H9 (cell line): Measurements from ENCODE around the gene ATP8B4. TPM values are rescaled to one million over a fixed set of nuclear protein-coding genes. Genes with fewer than 3 reads are reported as not detected.

Source experiments
- DNase-seq: peaks from one replicate; pipeline ENCODE4 v3.0.0-alpha.2; 2017
- H2AFZ ChIP-seq: one replicate; pipeline ENCODE4 v1.6.1; 2013; ENCODE audit warnings: mild to moderate bottlenecking, low read length, control low read depth, moderate library complexity
- H2AK5ac ChIP-seq: 2 replicates; pipeline ENCODE4 v1.6.1; 2013; ENCODE audit warnings: low read length, control low read depth, mixed read lengths; ENCODE audit not compliant: insufficient read length
- H2BK120ac ChIP-seq: one replicate; pipeline ENCODE4 v1.6.1; 2013; ENCODE audit warnings: low read depth, mild to moderate bottlenecking, low read length, control low read depth, inconsistent platforms; ENCODE audit not compliant: poor library complexity, severe bottlenecking
- H2BK12ac ChIP-seq: 2 replicates; pipeline ENCODE4 v1.6.1; 2013; ENCODE audit warnings: low read length, control low read depth, mixed read lengths, low read depth; ENCODE audit not compliant: insufficient read length
- H2BK15ac ChIP-seq: 2 replicates; pipeline ENCODE4 v1.6.1; 2013; ENCODE audit warnings: low read depth, low read length, control low read depth
- H2BK20ac ChIP-seq: one replicate; pipeline ENCODE4 v1.6.1; 2013; ENCODE audit warnings: low read depth, mild to moderate bottlenecking, low read length, control low read depth, inconsistent platforms; ENCODE audit not compliant: poor library complexity, severe bottlenecking
- H2BK5ac ChIP-seq: 2 replicates; pipeline ENCODE4 v1.6.1; 2013; ENCODE audit warnings: low read length, control low read depth, mixed read lengths; ENCODE audit not compliant: insufficient read length
- H3K14ac ChIP-seq: 2 replicates; pipeline ENCODE4 v1.6.1; 2013; ENCODE audit warnings: low read length, control low read depth; ENCODE audit not compliant: insufficient read depth
- H3K18ac ChIP-seq: 2 replicates; pipeline ENCODE4 v1.6.1; 2013; ENCODE audit warnings: low read depth, mild to moderate bottlenecking, mixed read lengths, low read length, control low read depth; ENCODE audit not compliant: insufficient read length
- H3K23ac ChIP-seq: 2 replicates; pipeline ENCODE4 v1.6.1; 2013; ENCODE audit warnings: low read length, control low read depth, mixed read lengths, low read depth; ENCODE audit not compliant: insufficient read length
- H3K23me2 ChIP-seq: 2 replicates; pipeline ENCODE4 v1.6.1; 2013; ENCODE audit warnings: low read depth, mild to moderate bottlenecking, mixed read lengths, low read length, control low read depth; ENCODE audit not compliant: insufficient read length, poor library complexity, severe bottlenecking
- H3K27ac ChIP-seq: 2 replicates; pipeline ENCODE4 v1.5.1; 2013; ENCODE audit warnings: low read length, control low read depth, mixed read lengths, low read depth; ENCODE audit not compliant: insufficient read length
- H3K27me3 ChIP-seq: 2 replicates; pipeline ENCODE4 v1.6.1; 2013; ENCODE audit warnings: low read length, control low read depth, inconsistent platforms; ENCODE audit not compliant: insufficient read depth
- H3K4ac ChIP-seq: 2 replicates; pipeline ENCODE4 v1.6.1; 2013; ENCODE audit warnings: low read depth, mild to moderate bottlenecking, control low read depth, inconsistent platforms, low read length, moderate library complexity
- H3K4me1 ChIP-seq: 2 replicates; pipeline ENCODE4 v1.6.1; 2013; ENCODE audit warnings: low read length, control low read depth, inconsistent platforms; ENCODE audit not compliant: insufficient read depth
- H3K4me2 ChIP-seq: 2 replicates; pipeline ENCODE4 v1.6.1; 2013; ENCODE audit warnings: low read length, control low read depth, mixed read lengths; ENCODE audit not compliant: insufficient read length, insufficient read depth
- H3K56ac ChIP-seq: 2 replicates; pipeline ENCODE4 v1.6.1; 2013; ENCODE audit warnings: low read depth, mild to moderate bottlenecking, mixed read lengths, low read length, control low read depth; ENCODE audit not compliant: insufficient read length
- H3K79me1 ChIP-seq: 2 replicates; pipeline ENCODE4 v1.6.1; 2013; ENCODE audit warnings: low read depth, mild to moderate bottlenecking, moderate library complexity, low read length, control low read depth, inconsistent platforms; ENCODE audit not compliant: insufficient read depth, poor library complexity, severe bottlenecking
- H3K79me2 ChIP-seq: 2 replicates; pipeline ENCODE4 v1.6.1; 2013; ENCODE audit warnings: low read length, control low read depth, inconsistent platforms; ENCODE audit not compliant: insufficient read depth
- H3K9ac ChIP-seq: 2 replicates; pipeline ENCODE4 v1.6.1; 2013; ENCODE audit warnings: low read length, control low read depth, mixed read lengths; ENCODE audit not compliant: insufficient read length; ENCODE audit errors: extremely low read depth
- H3K9me3 ChIP-seq: one replicate; pipeline ENCODE4 v1.6.1; 2013; ENCODE audit warnings: low read depth, low read length, inconsistent platforms; ENCODE audit not compliant: control insufficient read depth
- H3T11ph ChIP-seq: one replicate; pipeline ENCODE4 v1.6.1; 2013; ENCODE audit warnings: mild to moderate bottlenecking, low read length, control low read depth, inconsistent platforms
- H4K20me1 ChIP-seq: one replicate; pipeline ENCODE4 v1.6.1; 2013; ENCODE audit not compliant: control insufficient read depth, insufficient read length, insufficient read depth
- H4K5ac ChIP-seq: 2 replicates; pipeline ENCODE4 v1.6.1; 2013; ENCODE audit warnings: low read depth, mild to moderate bottlenecking, mixed read lengths, low read length, control low read depth; ENCODE audit not compliant: insufficient read length
- H4K8ac ChIP-seq: replicated peaks from 2 replicates; pipeline ENCODE4 v1.6.1; 2013; ENCODE audit warnings: low read length, control low read depth, mixed read lengths, low read depth; ENCODE audit not compliant: insufficient read length
- H4K91ac ChIP-seq: 2 replicates; pipeline ENCODE4 v1.6.1; 2013; ENCODE audit warnings: low read depth, mild to moderate bottlenecking, moderate library complexity, mixed read lengths, low read length, control low read depth; ENCODE audit not compliant: insufficient read length
- H3K27ac Mint-ChIP-seq, 3 experiments: 2 replicates in 2 of 3; 3 replicates in 1 of 3; pipeline ENCODE4 v1.8.0; 2020 to 2021; ENCODE audit warnings: mixed read lengths in 3 of 3, mild to moderate bottlenecking in 1 of 3, moderate library complexity in 1 of 3
- H3K27me3 Mint-ChIP-seq: 2 replicates; pipeline ENCODE4 v1.8.0; 2021; ENCODE audit warnings: low read depth, mild to moderate bottlenecking, moderate library complexity, mixed read lengths
- H3K36me3 Mint-ChIP-seq, 3 experiments: 2 replicates in 2 of 3; 3 replicates in 1 of 3; pipeline ENCODE4 v1.8.0; 2020 to 2021; ENCODE audit warnings: low read depth in 3 of 3, mixed read lengths in 3 of 3; ENCODE audit not compliant: insufficient read depth in 1 of 3
- H3K4me1 Mint-ChIP-seq, 2 experiments: 2 replicates each; pipeline ENCODE4 v1.8.0; 2020; ENCODE audit warnings: mixed read lengths in 2 of 2
- H3K4me3 Mint-ChIP-seq, 2 experiments: 2 replicates in 1 of 2; 3 replicates in 1 of 2; pipeline ENCODE4 v1.8.0; 2020 to 2021; ENCODE audit warnings: mild to moderate bottlenecking in 2 of 2, mixed read lengths in 2 of 2, moderate library complexity in 1 of 2
- H3K9me3 Mint-ChIP-seq, 2 experiments: 2 replicates in 1 of 2; 3 replicates in 1 of 2; pipeline ENCODE4 v1.8.0; 2020; ENCODE audit warnings: mild to moderate bottlenecking in 2 of 2, mixed read lengths in 2 of 2, moderate library complexity in 1 of 2
- total RNA-seq: library from RNA; stranded (reverse); gene quantifications from 2 replicates; pipeline ENCODE4 v1.2.1, GENCODE V29; 2021
- TF ChIP-seq, protein P1 (sequence below): fragments of 200-600 bp; sonication (generic); conservative IDR thresholded peaks from 3 replicates; pipeline ENCODE4 v1.8.0; 2021; ENCODE audit warnings: antibody characterized with exemption, mild to moderate bottlenecking

Gene ATP8B4
- total RNA-seq, 1 experiment from 2014 or later: 0.52 TPM

DNA sequence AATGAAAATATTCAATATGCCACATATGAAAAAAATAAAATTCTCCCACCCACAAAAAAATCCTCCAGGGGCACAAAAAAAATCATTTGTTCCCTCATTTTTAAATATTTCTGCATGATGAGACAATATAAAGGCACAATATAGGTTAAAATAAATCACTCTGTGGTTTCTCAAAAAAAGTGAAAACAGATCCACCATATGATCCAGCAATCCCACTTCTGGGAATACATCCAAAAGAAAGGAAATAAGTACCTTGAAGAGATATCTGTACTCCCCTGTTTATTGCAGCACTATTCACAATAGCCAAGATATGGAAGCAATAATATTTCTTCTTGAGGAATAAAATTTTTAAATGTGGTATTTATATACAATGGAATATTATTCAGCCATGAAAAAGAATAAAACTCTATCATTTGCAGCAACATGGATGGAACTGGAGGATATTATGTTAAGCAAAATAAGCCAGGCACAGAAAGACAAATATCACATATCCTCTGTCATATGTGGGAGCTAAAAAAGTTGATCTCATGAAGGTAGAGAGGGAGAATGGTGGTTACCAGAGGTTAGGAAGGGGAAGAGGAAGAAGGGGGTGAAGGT is 1.5 kb downstream of the ATP8B4 start:
- Histone ChIP-seq H2AFZ (no peak overlapping the region), H3K4me2 (no peak overlapping the region), H2BK5ac (no peak overlapping the region), H3K9ac (no peak overlapping the region), H2BK12ac (no peak overlapping the region), H3K79me2 (no peaks in the 10 kb centered on the region), H4K91ac (no peak overlapping the region), H3T11ph (no peak overlapping the region), H3K18ac (no peak overlapping the region), H4K20me1 (no peaks in the 10 kb centered on the region), H3K14ac (no peak overlapping the region), H3K23ac (no peak overlapping the region), H4K5ac (no peak overlapping the region), H2BK20ac (no peak overlapping the region), H3K4ac (no peak overlapping the region), H3K56ac (no peak overlapping the region), H3K23me2 (no peaks in the 10 kb centered on the region), H3K79me1 (no peaks in the 10 kb centered on the region), H4K8ac (no peak overlapping the region), H2BK120ac (no peak overlapping the region), H2AK5ac (no peak overlapping the region), H3K27me3 (no peaks in the 10 kb centered on the region), H3K9me3 (no peaks in the 10 kb centered on the region), H3K27ac (no peak overlapping the region), H3K4me1 (no peaks in the 10 kb centered on the region), H2BK15ac (no peak overlapping the region)
- Mint-ChIP-seq H3K27me3 (no peaks in the 10 kb centered on the region), H3K36me3 (no peaks in the 10 kb centered on the region), H3K9me3 (peaks cover 0 to 8% of the 10 kb centered on the region in 2 experiments; a peak in 1 of 5 replicates), H3K4me1 (peaks cover 10 to 19% of the 10 kb centered on the region in 2 experiments), H3K4me3 (no peak overlapping the region), H3K27ac (peak overlapping the region in 1 of 3 experiments; percentile 28; a peak in 1 of 7 replicates)
- DNase-seq: no peak
- TF ChIP-seq, protein P1, sequence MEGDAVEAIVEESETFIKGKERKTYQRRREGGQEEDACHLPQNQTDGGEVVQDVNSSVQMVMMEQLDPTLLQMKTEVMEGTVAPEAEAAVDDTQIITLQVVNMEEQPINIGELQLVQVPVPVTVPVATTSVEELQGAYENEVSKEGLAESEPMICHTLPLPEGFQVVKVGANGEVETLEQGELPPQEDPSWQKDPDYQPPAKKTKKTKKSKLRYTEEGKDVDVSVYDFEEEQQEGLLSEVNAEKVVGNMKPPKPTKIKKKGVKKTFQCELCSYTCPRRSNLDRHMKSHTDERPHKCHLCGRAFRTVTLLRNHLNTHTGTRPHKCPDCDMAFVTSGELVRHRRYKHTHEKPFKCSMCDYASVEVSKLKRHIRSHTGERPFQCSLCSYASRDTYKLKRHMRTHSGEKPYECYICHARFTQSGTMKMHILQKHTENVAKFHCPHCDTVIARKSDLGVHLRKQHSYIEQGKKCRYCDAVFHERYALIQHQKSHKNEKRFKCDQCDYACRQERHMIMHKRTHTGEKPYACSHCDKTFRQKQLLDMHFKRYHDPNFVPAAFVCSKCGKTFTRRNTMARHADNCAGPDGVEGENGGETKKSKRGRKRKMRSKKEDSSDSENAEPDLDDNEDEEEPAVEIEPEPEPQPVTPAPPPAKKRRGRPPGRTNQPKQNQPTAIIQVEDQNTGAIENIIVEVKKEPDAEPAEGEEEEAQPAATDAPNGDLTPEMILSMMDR: no peak
